Right lung (tissue), 5 donors: ENCODE measurements around the gene NACAD. TPM values are rescaled to one million over a fixed set of nuclear protein-coding genes. Genes with fewer than 3 reads are reported as not detected.
A peak's percentile ranks its signal among the peaks of the same experiment; 100 is the strongest.

Source experiments
- DNase-seq, 2 donors: peaks; one replicate each; pipeline ENCODE4 v3.0.0-alpha.2; 2013
- polyA plus RNA-seq, 5 donors: library from polyadenylated mRNA; unstranded; fragments of 120-200 nt; gene quantifications; one replicate each; pipeline versions ENCODE4 v1.2.1 to v1.2.3, GENCODE V29; 2013; ENCODE audit warnings: inconsistent platforms in 1 of 5, low replicate concordance in 1 of 5; ENCODE audit not compliant: insufficient read length in 5 of 5, insufficient read depth in 1 of 5

Gene NACAD
- polyA plus RNA-seq, 5 donors, result 5.7 to 10.5 (median 8.2) TPM

DNA sequence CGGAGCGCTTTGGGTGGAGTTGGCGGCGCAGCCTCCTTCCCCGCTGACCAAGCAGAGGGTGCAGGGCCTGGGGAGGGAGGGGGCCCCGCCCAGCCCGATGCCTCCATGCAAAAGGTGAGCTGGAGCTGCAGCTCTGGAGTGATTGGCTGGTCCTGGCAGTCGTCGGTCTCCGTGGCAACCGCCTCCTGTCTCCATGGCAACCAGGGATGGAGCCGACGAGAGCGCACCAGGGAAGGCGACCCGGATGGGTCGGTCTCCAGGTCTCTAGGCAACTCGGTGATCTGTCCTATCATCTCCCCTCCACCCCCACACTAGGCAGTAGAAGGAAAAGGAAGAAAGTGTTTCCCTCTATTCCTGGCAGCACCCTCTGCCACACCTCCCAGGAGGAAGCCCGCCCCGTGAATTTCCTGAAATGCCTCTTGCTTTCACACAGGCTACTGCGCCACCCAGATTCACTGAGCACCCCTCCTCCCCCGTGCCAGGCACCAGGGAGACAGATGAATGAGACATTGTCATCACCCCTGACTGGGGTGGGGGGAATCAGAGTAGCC lies 647 bp upstream of the NACAD start:
- peak in 1 of 2 donors; percentile 38 for DNase-seq

DNA sequence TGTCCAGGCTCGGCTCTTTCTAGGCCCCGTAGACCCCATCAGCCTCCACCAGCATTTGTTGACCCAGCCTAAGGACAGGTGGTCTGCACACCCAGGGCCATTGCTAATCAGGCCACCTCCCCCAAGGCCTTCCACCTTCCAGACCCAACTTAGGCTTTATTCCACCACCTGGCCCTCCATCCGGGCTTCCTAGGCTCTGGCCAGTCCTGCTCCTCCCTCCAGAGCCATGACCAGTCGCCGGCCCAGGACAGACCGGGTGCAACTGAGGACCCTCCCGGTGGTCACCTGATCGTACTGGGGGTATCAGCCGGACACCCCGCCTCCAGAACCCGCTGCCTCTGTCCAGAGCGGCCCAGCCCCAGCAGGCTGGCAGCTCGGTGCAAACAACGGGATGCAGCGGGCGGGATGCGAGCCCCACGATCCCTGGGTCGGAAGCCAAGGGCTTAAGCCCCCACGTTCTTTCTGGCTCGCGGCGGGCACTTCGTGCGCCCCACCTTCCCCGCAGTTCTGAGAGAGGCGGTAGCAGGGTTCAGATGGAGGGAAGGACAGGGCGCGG lies 545 bp downstream of the NACAD start:
- DNase-seq, result no peak

DNA sequence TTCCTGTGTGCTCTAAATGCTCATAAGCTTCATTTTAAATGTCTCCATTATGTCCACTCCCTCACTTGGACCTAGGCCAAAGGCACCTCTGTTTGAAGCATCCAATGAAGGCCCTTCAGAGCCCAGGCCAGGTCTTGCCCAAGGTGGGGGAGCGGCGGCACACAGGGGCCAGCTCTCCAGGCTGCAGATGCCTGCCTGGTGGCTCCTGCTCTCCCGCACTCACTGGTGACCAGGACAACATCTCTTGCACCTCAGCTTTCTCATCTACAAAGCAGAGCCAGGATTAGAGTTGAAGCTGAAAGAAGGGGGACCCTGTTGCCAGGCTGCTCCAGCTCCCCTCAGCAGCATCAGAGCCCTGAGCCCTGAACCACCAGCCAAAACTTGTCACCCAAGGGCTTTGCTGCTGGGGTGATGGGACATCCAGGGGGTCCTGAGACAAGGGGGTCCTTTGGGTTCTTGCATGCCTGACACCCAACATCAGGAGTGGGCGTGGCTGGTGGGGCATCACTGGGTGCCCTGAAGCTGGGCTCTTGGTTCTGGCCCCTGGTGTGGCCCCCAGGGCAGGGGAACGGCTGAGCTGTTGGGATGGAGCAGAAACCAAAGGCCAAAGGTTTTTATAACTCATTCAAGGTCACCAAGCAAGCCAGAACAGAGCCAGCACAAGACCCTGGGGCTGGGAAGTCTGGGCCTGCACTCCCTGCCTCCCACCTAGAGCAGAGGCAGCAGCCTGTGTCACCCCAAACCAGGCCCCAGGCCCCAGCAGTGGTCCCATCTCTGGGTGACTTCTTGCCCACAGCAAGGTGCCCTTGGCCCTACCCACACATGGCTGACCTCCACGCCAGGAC lies 1.2 kb downstream of the NACAD start:
- no peak for DNase-seq

DNA sequence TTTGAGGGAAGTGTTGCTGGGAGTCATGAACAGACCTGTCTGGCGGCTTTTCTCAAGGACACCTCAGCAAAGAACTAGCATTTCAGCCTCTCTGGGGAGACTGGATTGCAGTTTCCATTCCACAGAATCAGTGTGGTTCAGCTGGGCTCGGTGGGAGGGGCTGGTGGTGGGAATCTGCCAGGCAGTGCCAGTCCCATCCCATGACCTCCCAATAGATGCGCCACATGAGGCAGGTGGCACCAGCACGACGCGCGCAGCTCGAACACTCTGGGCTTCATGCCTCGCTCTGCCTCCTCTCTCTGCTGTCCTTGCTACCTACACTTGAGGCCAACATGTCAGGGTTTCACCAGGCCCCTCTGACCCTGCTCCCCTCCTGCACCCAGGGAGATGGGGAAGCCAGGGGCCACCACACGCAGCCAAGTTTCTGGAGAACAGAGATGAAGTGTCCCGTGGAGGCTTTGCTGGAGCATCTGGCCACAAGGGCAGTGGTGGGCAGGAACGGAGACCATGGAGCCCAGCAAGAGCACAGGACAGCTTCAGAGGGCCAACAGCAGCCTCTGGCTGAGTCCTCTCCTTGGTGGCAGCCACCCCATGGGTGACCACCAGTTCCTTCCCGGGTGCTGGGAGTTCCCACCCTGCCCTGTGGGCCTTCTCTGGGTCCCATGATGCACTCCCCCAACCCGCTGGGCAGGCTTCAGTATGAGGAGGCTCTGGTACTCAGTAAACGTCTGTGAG lies 2.3 kb downstream of the NACAD start:
- DNase-seq, result no peak

DNA sequence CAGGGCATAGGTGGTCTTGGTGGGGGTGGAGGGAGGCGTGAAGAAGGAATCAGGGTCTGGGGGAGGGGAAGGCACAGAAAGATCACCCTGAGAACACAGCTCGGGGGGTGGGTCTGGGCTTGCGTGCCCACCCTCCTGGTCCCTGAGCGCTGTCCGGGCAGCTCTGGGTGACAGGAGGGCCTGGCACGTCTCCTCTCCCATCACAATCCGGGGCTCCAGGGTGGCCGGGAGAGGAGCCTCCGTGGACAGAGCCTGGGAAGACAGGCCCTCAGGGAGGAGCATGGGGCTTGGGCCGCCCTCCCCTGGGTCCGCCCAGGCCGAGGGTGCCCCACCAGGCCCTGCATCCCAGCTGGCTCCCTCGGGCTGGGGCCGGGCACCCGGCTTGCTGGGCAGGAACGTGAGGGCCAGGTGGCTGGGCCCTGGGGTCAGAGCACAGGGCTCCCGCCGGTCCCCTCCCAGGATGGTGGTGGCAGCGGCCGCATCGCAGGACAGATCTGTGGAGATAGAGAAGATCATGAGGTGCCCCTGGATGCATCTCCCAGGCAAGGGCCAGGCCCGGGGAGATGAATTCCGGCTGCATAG lies 3.1 kb downstream of the NACAD start:
- DNase-seq, result no peak

DNA sequence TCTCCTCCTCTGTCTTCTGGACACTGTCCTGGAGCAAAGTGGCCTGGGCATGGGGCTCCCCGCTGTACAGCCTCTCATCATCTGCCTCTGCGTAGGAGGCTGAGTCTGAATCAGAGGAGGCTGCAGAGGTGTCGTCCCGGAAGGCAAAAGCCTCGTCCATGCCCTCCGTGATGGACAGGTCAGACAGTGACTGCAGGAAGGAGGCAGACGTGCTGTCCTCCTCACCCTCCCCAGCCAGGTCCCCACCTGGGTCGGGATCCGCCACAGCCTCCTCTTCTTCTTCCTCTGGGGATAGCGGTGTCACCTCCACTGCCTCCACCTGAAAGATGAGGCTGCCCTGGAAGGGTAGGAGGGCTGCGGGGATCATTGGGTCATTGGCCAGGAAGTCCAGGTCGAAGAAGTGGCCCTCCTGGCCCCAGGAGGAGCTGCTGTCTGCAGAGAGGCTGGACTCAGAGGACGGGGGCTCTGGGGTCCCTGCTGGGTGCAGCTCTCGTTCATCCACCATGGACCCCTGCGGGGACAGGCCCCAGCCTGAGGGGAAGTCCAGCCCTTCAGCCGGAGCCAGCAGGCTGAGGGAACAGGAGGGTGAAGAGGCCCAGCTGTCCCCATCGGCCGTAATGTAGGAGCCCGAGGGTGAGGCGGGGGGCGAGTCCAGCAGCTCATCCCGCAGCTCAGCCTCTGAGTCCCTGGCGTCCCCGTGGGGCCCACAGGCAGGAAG lies 3.7 kb downstream of the NACAD start:
- no peak for DNase-seq

DNA sequence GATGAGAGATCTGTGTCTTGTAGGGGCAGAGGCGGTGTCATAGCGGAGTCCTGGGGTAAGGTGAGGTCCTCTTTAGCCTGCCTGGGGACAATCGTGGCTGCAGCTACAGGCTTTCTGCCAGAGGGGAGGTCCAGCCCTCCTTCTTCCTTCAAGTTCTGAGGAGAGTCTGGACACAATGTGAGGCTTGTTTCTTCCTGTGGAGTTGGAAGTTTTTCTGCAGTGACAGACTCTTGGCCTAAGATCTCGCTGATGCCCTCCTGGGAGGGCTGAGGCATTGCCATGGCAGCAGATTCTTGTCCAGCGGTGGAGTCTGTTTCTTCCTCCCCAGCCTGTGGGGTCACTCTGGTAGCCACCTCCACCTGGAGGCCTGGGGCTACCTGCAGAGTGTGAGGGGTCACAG lies 4.4 kb downstream of the NACAD start:
- no peak for DNase-seq

DNA sequence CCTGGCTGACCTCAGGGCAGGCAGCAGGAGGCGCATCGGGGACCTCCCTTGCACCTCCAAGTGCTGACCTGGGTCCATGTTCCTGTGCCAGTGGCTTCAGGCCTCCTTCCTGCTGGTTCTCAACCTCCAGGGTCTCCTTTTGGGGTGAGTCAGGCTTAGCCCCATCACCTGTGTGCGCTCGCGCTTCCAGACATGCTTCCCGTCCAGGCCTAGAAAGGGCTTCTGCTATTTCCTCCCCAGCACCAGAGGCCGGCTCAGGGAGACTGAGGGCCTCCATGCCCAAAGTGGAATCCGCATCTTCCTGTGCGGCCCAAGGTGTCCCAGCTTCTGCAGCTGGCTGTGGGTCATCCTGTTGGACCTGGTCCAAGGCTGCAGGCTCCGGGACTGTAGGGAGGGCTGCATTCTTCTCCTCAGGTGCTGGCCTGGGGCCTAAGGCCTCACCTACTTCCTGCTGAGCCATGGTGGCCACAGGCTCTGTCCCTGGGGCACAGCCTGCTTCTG lies 5.9 kb downstream of the NACAD start:
- DNase-seq, result no peak

DNA sequence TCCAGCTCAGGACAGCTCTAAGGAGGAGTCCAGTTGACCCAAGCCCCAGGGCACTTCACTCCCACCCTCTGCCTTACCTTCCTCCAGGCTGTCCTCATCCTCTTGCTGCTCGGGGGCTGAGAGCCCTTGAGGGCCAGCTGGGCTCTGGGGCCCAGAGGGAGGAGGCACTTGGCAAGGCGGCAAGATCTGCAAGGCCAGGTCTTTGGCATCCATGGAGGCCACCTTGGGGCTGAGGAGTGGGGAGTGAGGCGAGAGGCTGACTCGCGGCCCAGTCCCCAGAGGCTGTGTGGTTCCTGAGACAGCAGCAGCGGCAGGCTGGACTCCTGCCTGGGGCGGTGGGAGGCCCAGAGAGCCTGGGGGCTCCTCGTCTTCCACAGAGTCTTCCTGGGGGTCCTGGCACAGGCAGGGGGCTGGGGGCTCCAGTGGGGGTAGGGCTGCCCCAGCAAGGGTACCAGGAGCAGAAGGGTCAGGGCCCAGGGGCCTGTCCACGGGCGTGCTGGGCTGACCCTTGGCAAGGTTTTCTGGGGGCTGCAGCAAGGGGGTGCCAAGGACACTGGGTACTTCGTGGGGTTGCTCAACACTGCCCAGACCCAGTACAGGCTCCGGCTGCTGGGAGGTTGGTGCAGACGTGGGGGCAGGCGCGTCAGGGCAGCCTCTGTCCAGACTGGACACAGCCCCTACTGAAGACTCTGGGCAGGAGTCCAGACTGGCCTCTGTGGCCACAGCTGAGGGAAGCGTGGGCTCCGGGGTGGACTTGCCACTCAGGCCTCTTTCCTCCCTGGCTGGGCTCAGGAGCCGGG lies 6.5 kb downstream of the NACAD start:
- no peak for DNase-seq

DNA sequence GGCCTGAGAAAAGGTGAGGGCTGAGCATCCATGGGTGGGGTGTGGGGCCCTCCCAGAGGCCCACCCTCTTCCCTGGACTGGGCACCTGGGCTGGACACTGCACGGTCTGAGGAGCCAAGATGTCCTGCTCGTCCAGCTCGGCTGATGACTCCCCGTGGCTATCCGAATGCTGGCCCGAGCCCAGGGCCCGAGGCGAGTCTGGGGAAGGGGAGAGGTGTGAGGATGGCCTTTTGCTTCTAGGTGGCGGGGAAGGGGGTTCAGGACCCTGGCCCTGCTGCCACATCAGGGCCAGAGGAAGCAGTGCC lies 7.1 kb downstream of the NACAD start:
- no peak for DNase-seq

DNA sequence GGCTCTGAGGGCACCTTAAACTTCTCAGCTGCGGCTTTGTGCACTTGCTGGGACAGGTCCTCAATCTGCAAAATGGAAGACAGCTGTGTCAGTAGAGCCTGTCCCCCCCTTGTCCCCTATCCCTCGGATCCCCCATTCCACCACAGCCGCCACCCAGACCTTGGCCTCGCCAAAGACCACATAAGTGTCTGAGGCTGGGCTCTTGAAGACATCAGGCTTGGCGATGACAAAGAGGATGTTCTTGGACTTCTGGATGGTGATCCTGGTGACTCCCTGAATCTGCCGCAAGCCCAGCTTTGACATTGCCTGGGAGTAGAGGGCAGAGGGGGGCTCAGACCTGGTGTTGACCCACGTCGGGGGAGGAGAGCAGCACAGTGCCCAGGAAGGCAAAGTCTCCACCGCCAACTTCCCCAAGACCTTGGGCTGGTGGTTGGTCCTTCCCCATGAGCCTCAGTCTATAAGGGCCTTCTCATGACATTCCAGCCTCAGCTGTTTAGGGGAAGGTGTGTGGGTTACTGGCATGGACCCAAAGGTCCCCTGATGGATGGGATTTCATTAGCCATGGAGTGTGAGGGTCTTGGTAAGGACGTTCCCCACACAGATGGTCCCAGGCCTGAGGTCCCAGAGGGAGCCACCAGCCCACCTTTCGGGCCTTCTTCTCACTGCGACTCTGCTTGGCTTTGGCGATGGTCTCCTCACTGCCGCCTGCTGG lies 7.7 kb downstream of the NACAD start:
- DNase-seq, result no peak

DNA sequence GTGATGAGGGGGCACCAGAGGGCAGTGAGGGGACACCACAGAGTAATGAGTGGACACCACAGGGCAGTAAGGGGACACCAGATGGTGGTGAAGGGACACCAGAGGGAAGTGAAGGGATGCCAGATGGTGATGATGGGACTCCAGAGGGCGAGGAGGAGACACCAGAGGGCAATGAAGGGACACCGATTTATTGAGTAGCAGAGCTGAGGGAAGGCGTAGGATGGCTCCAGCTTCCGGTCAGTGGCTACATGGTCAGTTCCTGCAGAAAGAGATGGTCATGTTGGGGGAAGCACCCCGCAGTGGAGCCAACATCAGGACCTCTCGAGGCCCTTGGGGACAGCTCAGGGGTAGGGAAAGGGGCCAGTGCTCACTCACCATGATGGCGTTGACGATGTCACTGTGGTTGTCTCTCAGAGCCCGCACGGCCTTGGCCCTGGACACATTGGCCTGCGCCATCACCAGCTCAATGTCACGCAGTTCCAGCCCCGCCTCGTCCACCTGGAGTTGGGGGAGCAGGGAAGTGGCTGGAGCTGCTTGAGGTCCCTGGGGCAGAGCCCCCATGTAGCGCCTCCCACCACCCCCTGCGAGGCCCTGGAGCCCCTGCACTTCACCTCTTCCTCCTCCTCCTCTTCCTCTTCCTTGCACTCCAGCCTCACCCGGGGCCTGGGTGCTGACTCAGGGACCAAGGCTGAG lies 8.4 kb downstream of the NACAD start:
- DNase-seq, result no peak

DNA sequence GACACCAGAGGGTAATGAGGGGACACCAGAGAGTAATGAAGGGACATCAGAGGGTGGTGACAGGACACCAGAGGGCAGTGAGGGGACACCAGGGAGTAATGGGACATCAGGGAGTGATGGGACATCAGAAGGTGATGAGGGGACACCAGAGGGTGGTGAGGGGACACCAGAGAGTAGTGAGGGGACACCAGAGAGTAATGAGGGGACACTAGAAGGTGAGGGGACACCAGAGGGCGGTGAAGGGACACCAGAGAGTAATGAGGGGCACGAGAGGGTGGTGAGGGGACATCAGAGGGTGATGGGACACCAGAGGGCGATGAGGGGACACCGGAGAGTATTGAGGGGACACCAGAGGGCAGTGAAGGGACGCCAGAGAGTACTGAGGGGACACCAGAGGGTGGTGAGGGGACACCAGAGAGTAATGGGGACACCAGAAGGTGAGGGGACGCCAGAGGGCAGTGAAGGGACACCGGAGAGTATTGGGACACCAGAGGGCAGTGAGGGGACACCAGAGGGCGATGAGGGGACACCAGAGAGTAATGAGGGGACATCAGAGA lies 10.6 kb downstream of the NACAD start:
- no peak for DNase-seq

DNA sequence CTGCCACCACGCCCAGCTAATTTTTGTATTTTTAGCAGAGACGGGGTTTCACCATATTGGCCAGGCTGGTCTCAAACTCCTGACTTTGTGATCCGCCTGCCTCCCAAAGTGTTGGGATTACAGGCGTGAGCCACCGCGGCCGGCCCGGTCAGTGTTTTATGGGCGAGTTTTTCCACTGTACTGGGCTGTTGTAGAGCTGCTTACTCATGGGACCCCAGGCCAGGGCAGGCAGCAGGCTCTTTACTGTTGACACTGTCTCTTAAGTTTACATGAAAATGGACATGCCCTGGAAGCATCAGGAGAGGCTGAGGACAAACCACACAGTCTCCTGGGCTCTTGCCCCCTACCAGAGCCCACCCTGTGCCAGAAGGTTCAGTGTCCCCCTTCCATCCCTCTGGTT lies 11.2 kb downstream of the NACAD start:
- no peak for DNase-seq

DNA sequence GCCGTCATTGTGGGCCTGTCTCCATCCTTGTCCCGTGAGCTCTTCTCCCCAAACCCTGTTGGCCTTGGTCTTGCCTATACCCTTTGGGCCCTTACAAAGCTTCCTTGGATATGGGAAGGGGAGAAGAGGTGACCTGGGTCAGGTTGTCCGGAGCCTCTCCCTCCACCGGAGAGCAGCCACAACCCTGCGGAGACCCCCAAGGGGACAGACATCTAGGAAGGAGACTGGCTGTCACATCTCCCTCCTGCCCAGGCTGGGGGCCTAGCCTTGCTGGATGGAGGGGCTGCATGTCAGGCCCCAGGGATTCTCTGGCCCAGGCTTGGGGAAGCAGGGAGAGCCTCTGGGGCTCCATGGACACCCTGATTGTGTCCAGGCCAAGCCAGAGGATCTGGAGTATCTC lies 11.8 kb downstream of the NACAD start:
- no peak for DNase-seq

DNA sequence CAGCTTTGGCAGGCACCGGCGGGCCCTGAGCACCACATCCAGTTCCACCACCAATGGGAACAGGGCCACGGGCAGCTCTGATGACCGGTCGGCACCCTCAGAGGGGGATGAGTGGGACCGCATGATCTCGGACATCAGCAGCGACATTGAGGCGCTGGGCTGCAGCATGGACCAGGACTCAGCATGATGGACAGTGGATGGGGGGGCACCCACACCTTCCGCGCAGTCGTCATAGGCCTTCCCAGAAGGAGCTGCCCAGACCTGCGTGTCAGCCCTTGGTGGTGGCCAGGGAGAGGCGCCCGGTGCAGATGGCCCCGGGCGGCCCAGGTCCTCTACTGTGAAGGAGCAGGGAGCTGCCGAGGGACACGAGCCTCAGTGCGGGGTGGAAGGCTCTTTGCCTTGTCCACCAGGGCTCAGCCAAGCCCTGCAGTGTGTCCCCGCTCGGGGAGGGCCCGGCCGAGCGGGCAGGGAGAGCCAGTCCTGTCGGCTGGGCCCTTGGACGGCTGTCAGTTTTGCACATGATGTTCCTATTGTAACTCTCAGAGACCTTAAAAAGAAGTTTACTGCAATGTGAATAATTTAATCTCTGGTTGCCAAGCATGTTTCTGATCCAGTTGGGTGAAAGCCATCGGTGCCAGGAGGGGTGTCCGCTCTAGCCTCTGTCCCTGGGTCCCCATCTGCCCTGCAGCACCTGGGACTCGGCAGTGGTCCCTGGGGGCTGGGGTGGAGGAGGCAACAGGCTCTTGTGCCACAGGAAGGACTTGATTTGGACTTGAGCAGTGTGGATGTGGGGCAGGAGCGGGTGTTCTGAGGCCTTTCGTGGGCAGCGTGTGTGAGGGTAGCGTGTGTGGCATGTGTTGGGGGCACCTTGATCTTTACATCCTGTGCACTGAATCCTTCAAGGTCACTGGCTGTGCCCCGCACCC lies 12.6 kb downstream of the NACAD start:
- DNase-seq, result no peak

DNA sequence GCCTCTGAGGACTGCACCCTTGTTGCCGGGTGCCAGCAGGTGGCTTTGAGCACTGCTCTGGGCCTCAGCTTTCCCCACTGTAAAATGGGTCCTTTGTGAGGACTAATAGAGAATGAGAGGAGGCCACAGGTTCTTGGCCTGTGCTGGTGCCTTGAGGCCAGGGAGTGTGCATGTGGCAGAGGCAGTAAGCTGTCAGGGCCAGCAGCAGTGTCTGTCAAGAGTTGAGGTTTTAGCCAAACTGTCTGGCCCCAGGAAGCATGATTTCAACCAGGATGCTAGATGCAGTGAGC lies 13.5 kb downstream of the NACAD start:
- no peak for DNase-seq
